Measurements from ENCODE around the gene PRSS36. TPM values are rescaled to one million over a fixed set of nuclear protein-coding genes. Genes with fewer than 3 reads are reported as not detected.

Gene PRSS36
- total RNA-seq, 1 donor from 2014 or later, result 0.60 TPM

- DNase-seq (no peak), ATAC-seq (ENCODE audit: low read depth) (no peak)
- H3K36me3 Mint-ChIP-seq (ENCODE audit: low read depth), result peaks cover 78% of the 10 kb centered on the region
- no peaks in the 10 kb centered on the region for H3K4me1 Mint-ChIP-seq
- no peak overlapping the region for H3K27ac Mint-ChIP-seq
- H3K4me3 Mint-ChIP-seq, result no peak overlapping the region
- H3K27me3 Mint-ChIP-seq, result no peaks in the 10 kb centered on the region
- intact Hi-C loops (cut with micrococcal nuclease), result no loop called here
- H3K9me3 Mint-ChIP-seq, result no peaks in the 10 kb centered on the region
- POLR2A ChIA-PET, result no interaction called here
- CTCF ChIA-PET, result no interaction called here
- TF ChIP-seq, protein P1, sequence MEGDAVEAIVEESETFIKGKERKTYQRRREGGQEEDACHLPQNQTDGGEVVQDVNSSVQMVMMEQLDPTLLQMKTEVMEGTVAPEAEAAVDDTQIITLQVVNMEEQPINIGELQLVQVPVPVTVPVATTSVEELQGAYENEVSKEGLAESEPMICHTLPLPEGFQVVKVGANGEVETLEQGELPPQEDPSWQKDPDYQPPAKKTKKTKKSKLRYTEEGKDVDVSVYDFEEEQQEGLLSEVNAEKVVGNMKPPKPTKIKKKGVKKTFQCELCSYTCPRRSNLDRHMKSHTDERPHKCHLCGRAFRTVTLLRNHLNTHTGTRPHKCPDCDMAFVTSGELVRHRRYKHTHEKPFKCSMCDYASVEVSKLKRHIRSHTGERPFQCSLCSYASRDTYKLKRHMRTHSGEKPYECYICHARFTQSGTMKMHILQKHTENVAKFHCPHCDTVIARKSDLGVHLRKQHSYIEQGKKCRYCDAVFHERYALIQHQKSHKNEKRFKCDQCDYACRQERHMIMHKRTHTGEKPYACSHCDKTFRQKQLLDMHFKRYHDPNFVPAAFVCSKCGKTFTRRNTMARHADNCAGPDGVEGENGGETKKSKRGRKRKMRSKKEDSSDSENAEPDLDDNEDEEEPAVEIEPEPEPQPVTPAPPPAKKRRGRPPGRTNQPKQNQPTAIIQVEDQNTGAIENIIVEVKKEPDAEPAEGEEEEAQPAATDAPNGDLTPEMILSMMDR (IDR thresholded peaks at IDR 0.05), result no peak
Measured at GRCh38 chr16:31125844-31126243, 24.0 kb downstream of the PRSS36 start.

DNA sequence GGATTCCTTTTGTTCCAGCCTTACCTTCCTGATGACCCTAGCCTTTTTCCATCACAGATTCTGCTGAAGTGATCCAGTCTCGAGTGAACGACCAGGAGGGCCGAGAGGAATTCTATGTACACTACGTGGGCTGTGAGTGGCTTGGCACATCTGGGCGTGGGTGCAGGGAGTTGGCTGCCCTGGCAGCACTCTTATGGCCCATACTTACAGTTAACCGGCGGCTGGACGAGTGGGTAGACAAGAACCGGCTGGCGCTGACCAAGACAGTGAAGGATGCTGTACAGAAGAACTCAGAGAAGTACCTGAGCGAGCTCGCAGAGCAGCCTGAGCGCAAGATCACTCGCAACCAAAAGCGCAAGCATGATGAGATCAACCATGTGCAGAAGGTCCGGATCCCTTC is 29.7 kb downstream of the PRSS36 start:
- peaks cover 18% of the 10 kb centered on the region for H3K4me1 Mint-ChIP-seq
- ChIA-PET POLR2A (interaction anchor here (0.7 to 4.0 kb wide), 3 partner anchors 17 to 936 kb away, joined by 3 to 98 read pairs (median 4); partner anchors contain the start of gene CORO1A), CTCF (interaction anchor here (0.7 kb wide), 1 partner anchor 15 kb away, joined by 3 read pairs; the partner anchor contains the start of gene PRSS8)
- no peaks in the 10 kb centered on the region for H3K9me3 Mint-ChIP-seq
- peaks cover 61% of the 10 kb centered on the region for H3K36me3 Mint-ChIP-seq (ENCODE audit: low read depth)
- H3K4me3 Mint-ChIP-seq, result no peak overlapping the region
- intact Hi-C loops (cut with micrococcal nuclease), result no loop called here
- DNase-seq (no peak), ATAC-seq (ENCODE audit: low read depth) (no peak)
- H3K27ac Mint-ChIP-seq, result no peak overlapping the region
- no peaks in the 10 kb centered on the region for H3K27me3 Mint-ChIP-seq
- TF ChIP-seq, protein P1 (IDR thresholded peaks at IDR 0.05), result no peak

GRCh38 chr16:31118223-31119155 is 31.4 kb downstream of the PRSS36 start:
- Mint-ChIP-seq H3K36me3 (ENCODE audit: low read depth) (peaks cover 49% of the 10 kb centered on the region), H3K27me3 (no peaks in the 10 kb centered on the region), H3K4me3 (peak overlapping the region; percentile 85), H3K4me1 (peaks cover 22% of the 10 kb centered on the region), H3K9me3 (no peaks in the 10 kb centered on the region), H3K27ac (peak overlapping the region; percentile 85)
- TF ChIP-seq, protein P1 (IDR thresholded peaks at IDR 0.05), result no peak
- DNase-seq (no peak), ATAC-seq (ENCODE audit: low read depth) (no peak)
- POLR2A ChIA-PET, result interaction anchor here (0.6 to 4.0 kb wide), 33 partner anchors 9 to 759 kb away, joined by 3 to 98 read pairs (median 5); partner anchors contain the start of genes ARMC5, BCKDK, FBRS and FUS
- CTCF ChIA-PET, result interaction anchor here (1.0 to 1.4 kb wide), 2 partner anchors 24 to 134 kb away, joined by 3 to 7 read pairs; partner anchors contain the start of gene HSD3B7
- intact Hi-C loops (cut with micrococcal nuclease), result loop anchor here (5.0 to 10.0 kb wide), 3 partner anchors 59 to 216 kb away; partner anchors contain the start of gene SETD1A

- Mint-ChIP-seq H3K4me3 (peak within 1 kb of the TSS; percentile 85), H3K27ac (peak within 1 kb of the TSS; percentile 85), H3K27me3 (no peaks in the 10 kb centered on the region), H3K9me3 (no peaks in the 10 kb centered on the region), H3K36me3 (ENCODE audit: low read depth) (peaks cover 47% of the 10 kb centered on the region), H3K4me1 (peaks cover 22% of the 10 kb centered on the region)
- TF ChIP-seq, protein P1 (IDR thresholded peaks at IDR 0.05), result no peak
- ChIA-PET CTCF (interaction anchor here (0.8 to 1.4 kb wide), 4 partner anchors 25 to 751 kb away, joined by 3 to 7 read pairs (median 3); partner anchors contain the start of gene HSD3B7), POLR2A (interaction anchor here (0.6 to 4.0 kb wide), 45 partner anchors 9 to 760 kb away, joined by 3 to 98 read pairs (median 5); partner anchors contain the start of genes ARMC5, BCKDK, FBRS and FUS)
- DNase-seq (peak; percentile 92), ATAC-seq (ENCODE audit: low read depth) (peak; percentile 94)
- intact Hi-C loops (cut with micrococcal nuclease), result loop anchor here (1.0 to 10.0 kb wide), 9 partner anchors 23 to 341 kb away; partner anchors contain the start of genes ARMC5, FBXL19, SETD1A and STX4
Measured at GRCh38 chr16:31117384-31118222, 32.3 kb downstream of the PRSS36 start, which contains the start of gene KAT8. Gene KAT8, plus strand, starts transcription at chr16:31117664. Its CDS starts 18 bp downstream, at chr16:31117682.

All from activated B cell treated with CpG ODN at 0.5 μM for 24 hours (primary cell).